ENCODE data around the gene MBOAT2.
"Not testable (repeated sequence)": the region's sequence is repeated elsewhere in the genome, so short reads cannot be mapped to it uniquely, and the experiment has no call there.

The MBOAT2 gene

DNA sequence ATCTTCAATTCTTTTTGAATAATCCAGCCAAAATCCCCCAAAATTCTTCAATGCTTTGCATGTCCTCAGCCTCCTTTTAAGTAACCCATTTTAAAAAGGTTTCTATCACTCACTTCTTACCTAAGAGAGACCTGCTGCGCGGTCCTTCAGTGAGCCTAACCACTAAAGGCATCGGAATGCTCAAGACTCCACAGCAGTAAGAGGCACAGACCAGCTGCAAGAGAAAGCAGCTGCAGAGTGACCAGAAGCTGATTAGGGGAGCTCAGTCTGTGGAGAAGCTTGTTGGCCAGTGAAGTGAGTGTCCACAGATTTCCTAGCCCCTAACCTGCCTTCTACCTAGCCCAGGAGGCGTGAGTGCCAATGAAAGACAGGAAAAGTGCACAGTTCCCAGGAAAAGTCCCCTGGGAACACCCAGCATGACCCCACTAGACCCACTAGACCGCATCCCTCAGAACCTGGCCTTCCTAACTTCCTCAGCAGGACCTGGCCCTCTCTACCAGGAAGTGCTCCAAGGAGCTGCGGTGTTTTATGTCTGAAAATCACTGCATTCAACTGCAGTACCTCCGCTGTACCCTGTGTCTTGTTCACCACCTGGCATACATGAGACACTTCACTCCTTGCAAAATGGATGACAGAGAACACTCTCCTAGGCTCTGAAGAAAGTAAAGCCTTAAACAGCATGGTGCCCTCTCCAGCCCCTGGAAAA is 10.1 kb downstream of the MBOAT2 start:
- DNase-seq (ENCODE audit: low spot score): no peak

DNA sequence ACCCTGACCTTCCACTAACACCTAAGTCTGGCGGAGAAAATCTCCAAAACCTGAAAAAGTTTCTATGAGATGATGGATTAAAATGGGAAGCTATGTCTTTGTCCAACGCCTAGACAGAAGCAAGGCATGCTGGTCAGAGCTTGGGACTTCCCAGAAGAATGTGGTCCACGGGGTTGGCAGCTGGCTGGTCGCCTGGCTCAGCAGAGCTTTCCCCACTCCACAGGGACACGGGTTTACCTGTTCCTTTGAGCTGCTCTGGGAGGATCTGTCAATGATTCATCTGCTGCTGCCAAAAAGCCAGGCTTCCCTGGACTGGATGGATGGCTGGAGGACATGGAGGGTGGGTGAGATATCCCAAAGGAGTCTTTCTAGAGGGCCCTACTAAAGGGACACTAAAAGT is 10.8 kb downstream of the MBOAT2 start:
- DNase-seq (ENCODE audit: low spot score): no peak

GRCh38 chr2:8989536-8990079 is 13.9 kb downstream of the MBOAT2 start:
- DNase-seq (ENCODE audit: low spot score): no peak

DNA sequence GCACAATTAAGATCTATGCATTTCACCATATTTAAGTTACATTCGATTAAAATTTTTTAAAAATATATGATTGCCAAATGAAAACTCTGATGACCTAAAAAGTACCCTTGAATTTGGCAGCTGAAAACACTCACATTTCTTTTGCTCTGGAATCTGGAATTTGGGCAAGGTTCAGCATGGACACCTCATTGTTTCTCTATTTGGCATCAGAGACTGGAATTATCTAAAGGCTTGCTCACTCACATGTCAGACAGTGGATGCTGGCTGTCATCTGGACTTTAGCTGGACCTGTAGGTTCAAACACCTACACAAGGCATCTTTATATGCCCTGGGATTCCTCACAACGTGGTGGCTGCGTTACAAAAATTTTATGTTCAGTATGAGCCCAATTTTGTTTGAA is 16.1 kb downstream of the MBOAT2 start:
- DNase-seq (ENCODE audit: low spot score): no peak

DNA sequence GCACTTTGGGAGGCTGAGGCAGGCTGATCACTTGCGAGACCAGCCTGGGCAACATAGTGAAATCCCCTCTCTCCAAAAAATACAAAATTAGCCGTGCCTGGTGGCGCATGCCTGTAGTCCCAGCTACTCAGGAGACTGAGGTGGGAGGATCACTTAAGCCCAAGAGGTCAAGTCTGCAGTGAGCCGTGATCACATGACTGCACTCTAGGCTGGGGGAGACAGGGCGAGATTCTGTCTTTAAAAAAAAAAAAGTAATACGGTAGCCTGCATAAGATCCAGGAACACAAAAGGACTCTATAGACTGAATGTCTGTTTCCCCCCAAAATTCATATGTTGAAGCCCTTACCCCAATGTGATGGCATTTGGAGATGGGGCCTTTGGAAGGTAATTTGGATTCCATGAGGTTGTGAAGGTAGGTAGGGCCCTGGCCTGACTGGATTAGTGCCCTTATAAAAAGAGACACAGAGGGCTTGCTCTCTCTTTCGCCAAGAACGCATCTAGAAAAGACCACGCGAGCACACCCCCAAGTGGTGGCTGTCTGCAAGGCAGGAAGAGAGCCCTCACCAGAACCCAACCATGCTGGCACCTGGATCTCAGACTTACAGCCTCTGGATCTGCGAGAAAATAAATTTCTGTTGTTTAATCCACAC is 17.0 kb downstream of the MBOAT2 start:
- DNase-seq (ENCODE audit: low spot score): no peak

DNA sequence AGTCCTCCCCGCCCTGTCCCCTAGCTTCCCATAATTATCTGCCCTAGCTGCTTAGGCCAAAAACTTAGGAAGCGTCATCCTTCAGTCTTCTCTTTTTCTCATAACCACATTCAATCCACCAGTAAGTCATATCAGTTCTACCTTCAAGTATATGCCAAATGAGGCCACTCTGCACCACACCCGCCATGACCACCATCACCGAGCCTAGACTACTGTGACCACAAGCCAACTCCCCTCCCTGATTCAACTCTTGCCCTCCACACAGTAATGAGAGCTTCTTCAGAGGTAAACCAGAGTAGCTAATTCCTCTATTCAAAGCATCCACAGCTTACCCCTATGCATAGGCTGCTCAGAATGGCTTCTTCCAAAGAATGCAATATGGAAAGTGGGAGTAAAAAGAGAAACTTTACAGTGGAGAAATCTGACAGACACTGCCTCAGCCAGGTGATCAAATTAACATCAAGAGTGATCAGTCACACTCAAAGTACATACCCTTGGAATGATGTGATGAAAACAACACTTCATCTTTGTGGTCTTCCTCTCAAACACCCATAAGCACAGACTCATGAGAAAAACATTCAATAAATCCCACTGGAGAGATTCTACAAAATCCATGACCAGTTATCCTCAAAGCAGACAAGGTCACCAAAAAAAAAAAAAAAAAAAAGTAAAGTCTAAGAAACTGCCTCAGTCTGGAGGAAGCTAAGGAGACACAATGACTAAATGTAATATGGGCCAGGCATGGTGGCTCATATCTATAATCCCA is 17.7 kb downstream of the MBOAT2 start:
- no peak for DNase-seq (ENCODE audit: low spot score)

GRCh38 chr2:8984855-8985254 is 18.6 kb downstream of the MBOAT2 start:
- DNase-seq (ENCODE audit: low spot score): no peak

DNA sequence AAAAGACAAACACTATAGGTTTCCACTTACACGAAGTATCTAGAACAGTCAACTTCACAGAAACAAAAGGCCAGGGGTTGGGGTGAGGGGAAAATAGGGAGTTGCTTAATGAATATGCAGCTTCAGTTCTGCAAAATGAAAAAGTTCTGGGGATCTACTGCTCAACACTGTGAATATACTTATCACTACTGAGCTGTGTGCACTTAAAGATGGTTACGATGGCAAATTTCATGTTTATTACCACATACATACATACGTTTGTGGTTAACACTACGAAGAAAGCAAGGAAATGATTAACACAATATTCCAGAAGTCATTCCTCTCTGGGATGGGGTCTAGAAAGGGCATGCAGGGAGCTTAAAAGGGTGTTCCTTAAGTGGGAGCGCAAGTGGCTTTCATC is 19.3 kb downstream of the MBOAT2 start:
- DNase-seq (ENCODE audit: low spot score): no peak

DNA sequence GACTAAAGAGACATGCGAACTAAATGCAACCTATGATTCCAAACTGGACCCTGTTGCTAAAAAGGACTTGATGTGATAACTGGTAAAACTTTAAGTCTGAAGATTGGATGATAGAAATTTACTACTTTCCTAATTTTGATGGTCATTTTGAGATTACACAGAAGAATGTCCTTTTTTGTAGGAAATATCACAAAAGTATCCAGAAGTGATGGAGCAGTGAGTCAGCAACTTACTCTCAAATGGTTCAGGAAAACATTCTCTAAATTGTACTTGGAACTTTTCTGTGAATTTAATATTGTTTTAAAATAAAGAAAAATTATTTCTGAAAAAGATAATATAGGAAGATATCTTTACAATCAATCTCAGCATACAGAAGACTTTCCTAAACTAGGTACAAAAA is 19.9 kb downstream of the MBOAT2 start:
- DNase-seq (ENCODE audit: low spot score): no peak

- DNase-seq (ENCODE audit: low spot score): no peak
Observed at GRCh38 chr2:8981876-8982275, 21.6 kb downstream of the MBOAT2 start.

DNA sequence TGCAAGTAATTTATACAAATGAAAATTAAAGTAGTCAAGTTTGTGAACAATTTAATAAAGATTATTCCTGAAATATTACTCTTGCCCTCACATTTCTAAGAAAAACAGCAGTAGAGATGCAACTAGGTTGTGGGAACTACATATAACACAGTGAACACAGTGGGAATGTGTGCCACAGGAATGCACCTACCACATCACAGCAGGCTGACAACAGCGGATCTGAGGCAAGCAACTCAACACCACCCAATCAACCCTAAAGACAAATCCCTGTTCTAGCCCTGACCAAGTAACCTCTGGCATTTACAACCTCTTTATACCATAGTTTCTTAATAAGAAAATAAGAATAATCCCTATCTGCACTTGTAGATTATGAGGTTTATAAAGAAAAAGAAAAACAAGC is 23.4 kb downstream of the MBOAT2 start:
- no peak for DNase-seq (ENCODE audit: low spot score)

GRCh38 chr2:8977758-8978157 is 25.7 kb downstream of the MBOAT2 start:
- DNase-seq (ENCODE audit: low spot score): no peak

- DNase-seq (ENCODE audit: low spot score): peak; percentile 40
Observed at GRCh38 chr2:8976442-8977259, 26.8 kb downstream of the MBOAT2 start.

DNA sequence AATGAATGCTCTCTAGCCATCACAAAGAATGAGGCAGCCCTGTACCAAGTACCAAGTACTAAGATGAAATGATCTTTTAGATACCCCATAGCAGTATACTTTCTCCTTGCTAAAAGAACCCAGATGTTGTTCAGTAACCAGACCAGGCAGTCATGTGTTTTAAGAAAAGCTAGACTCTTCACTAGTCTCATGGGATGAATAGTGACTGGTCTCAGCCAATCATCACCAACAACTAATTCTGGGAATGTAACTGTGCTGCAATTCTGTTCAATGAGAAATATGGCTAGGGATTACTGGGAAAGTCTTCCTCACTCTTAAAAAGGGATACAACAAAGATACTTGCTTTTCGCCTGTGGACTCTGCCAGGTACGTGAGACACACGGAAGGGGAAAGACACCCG is 29.5 kb downstream of the MBOAT2 start:
- DNase-seq (ENCODE audit: low spot score): no peak

- not testable (repeated sequence) for DNase-seq (ENCODE audit: low spot score)
Observed at GRCh38 chr2:8973017-8973416, 30.5 kb downstream of the MBOAT2 start.

GRCh38 chr2:8972535-8972934 is 30.9 kb downstream of the MBOAT2 start:
- DNase-seq (ENCODE audit: low spot score): not testable (repeated sequence)

DNA sequence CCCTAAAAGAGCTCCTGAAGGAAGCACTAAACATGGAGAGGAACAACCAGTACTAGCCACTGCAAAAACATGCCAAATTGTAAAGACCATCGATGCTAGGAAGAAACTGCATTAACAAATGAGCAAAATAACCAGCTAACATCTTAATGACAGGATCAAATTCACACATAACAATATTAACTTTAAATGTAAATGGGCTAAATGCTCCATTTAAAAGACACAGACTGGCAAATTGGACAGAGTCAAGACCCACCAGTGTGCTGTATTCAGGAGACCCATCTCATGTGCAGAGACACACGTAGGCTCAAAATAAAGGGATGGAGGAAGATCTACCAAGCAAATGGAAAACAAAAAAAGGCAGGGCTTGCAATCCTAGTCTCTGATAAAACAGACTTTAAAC is 34.1 kb downstream of the MBOAT2 start:
- DNase-seq (ENCODE audit: low spot score): not testable (repeated sequence)

DNA sequence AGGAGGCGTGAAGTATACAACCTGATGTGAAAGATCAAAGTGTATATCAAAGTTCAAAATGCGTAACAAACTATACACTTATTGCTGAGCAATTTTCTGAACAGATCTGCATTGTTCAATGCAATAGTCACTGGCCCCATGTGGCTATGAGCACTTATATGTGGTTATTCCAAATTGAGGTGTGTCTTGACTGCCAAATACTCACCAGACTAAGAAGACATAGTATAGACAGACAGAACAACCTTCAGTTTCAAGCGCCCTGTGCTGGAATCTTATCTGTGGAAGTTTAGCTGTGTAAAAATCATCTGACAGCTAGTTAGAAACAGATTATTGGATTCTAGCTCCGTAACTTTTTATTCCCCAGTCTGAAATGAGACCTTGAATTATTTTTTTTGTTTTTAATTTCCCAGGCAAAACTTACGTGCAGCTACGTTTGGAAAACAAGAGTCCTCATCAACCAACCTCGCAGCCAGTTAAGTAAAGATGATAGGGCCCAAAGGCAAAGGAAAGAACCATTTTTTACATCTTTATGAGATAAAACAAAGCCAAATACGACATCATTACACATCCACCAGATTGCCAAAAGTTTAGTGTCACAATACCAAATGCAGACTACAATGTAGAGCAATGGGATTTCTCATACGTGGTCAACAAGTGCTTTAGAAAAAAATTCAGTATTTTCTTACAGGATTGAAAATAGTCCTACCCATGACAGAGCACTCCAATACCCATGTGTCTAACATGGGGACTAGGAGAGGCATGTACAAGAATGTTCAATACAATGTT is 37.2 kb downstream of the MBOAT2 start:
- DNase-seq (ENCODE audit: low spot score): no peak

- DNase-seq (ENCODE audit: low spot score): no peak
Observed at GRCh38 chr2:8965216-8965969, 38.1 kb downstream of the MBOAT2 start.

DNA sequence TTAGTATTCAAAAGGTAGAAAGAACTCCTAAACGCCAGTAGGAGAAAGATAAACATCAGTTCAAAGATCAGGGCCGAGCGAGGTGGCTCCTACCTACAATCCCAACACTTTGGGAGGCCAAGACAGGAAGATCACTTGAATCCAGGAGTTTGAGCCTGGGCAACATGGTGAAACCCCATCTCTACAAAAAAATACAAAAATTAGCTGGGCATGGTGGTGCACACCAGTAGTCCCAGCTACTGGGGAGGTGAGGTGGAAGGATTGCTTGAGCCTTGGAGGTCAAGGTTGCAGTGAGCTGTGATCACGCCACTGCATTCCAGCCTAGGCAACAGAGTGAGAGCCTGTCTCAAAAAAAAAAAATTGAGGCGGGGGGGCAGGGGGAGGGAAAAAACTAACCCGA is 40.6 kb downstream of the MBOAT2 start:
- no peak for DNase-seq (ENCODE audit: low spot score)

Measured in globus pallidus (tissue), 1 donor.